ENCODE data around the gene GAPDH.

- TF ChIP-seq CTCF (IDR thresholded peaks at IDR 0.05) (no peak), POLR2A (IDR thresholded peaks at IDR 0.05) (no peak)
Measured at GRCh38 chr12:6548556-6548955, 14.2 kb downstream of the GAPDH start.

Data from uterus (tissue), 2 donors.